GM19395 (cell line): ENCODE results near the gene CD48.
A peak's percentile ranks its signal among the peaks of the same experiment; 100 is the strongest.
"Not testable (repeated sequence)": the region's sequence is repeated elsewhere in the genome, so short reads cannot be mapped to it uniquely, and the experiment has no call there.

Source experiments
- ATAC-seq: cut with Tn5 transposase; IDR thresholded peaks from one replicate; pipeline ENCODE4 v1.9.1; 2021; ENCODE audit warnings: mild to moderate bottlenecking, moderate library complexity; ENCODE audit not compliant: unreplicated experiment

CD48 gene

GRCh38 chr1:160742428-160743127, 31.0 kb upstream of the CD48 start:
- no peak for ATAC-seq

DNA sequence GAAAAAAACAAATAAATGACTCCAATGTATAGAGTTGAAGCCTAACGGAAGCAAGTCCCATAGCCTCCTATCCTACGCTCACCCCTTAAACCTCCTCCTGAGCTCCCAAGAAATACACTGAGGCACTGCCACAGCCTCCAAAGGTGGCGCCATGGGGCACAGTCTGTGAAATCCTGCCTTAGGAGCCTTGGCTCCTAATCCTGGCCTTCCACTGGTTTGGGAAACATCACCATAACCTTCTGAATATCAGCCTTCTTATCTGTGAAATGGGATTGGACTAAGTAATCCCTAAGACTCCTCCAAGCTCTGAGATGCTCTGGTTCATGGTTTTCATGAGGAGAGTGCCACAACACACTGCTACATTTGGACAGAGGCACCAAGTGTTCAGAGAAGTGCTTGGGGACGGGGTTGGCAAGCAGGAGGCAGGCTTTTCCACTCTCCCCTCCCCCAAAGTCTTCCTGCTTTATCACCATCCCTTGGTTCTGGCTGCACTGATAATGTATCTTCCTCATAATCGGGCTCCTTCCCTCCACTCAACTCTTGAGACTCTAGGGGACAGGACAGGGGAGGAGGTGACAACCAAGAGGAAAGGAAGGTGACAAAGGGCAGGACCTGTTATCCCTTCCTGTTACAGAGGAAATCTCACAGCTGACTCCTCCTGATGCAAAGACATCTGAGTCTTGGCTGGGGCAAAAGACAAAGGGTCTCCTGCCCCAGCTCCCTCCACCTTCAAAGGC, 30.2 kb upstream of the CD48 start:
- no peak for ATAC-seq

DNA sequence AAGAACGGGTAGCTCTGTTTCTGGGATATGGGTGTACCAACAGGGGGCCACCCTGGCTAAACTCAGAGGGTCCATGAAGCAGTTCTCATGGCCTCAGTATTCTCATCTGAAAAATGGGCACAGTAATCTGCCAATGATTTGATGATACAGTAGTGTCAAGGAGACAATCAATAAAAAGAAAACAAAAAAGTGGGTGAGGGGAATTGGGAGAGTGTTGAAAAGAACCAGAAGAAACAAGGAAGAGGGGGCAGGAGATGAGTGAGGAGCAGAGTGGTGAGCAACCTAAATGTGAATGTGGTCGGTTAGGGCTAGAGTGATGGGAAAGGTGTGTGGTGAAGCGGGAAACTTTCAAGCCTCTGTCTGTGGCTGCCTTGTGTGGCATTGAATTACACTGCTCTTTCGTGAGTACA, 29.5 kb upstream of the CD48 start:
- no peak for ATAC-seq

DNA sequence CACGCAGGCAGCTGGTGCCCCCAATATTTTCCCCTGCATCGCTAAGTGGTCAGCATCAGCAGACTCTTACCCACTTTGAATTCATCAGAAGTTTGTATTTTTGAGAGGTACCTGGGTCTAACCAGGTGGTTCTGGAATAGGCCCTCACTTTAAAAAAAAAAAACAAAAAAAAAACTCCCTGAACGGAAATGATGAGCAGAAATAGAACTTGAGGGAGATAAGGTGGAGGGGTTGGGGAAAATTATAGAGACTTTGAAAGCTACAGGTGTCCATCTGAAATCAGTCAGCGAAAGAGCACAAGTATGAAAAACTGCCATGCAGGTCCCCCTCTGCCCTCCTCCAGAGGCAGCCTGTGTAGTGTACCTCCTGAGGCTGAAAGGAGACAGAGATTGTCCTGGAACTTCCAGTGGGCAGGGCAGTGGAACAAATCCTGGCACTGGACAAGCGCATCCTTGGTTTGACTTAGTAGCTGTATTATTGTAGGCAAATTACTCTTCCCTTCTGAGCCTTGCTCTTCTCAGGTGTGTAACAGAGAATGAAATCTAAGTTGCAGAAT, 28.6 kb upstream of the CD48 start:
- ATAC-seq = no peak

DNA sequence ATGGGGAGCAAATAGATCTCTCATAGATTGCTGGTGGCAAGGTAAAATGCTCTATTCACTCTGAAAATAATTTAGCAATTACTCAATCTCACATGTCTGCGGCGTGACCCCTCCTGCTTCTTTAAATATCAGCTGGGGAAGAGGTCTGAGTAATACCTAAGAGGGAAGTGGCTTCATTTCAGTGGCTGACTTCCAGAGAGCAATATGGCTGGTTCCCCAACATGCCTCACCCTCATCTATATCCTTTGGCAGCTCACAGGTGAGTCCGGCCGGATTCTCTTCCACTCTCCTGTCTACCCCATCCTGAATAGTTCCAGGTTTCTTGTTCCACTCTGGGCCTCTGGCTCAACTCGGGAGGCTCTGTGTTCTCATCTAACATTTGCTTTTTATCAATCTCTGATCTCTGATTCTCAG, 27.5 kb upstream of the CD48 start, which contains the start of gene SLAMF7:
Gene SLAMF7, plus strand, starts transcription at position 150 of the 414 bp plus-strand sequence. Its CDS starts 55 bp downstream, at position 205.
- ATAC-seq = peak; percentile 60

DNA sequence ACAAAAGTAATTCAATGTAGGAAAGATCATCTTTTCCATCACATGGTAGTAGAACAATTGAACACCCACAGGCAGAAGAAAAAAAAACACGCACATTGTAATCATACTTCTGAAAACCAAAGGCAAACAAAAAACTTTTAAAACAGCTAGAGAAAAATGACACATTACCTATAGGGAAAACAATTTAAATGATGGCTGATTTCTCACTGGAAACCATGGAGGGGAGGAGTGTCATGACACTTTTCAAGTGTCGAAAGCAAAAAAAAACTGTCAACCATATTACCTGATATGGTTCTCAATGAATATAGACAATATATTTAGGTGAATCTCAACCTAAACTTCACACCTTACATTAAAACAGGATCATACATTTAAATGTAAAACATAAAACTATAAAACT, 26.6 kb upstream of the CD48 start:
- no peak for ATAC-seq

- ATAC-seq = no peak
Observed at GRCh38 chr1:160734301-160734700, 22.7 kb upstream of the CD48 start.

GRCh38 chr1:160733898-160734297, 22.3 kb upstream of the CD48 start:
- ATAC-seq = no peak

GRCh38 chr1:160731990-160732389, 20.4 kb upstream of the CD48 start:
- no peak for ATAC-seq

GRCh38 chr1:160731564-160731963, 19.9 kb upstream of the CD48 start:
- ATAC-seq = not testable (repeated sequence)

GRCh38 chr1:160727316-160727640, 15.7 kb upstream of the CD48 start:
- no peak for ATAC-seq

DNA sequence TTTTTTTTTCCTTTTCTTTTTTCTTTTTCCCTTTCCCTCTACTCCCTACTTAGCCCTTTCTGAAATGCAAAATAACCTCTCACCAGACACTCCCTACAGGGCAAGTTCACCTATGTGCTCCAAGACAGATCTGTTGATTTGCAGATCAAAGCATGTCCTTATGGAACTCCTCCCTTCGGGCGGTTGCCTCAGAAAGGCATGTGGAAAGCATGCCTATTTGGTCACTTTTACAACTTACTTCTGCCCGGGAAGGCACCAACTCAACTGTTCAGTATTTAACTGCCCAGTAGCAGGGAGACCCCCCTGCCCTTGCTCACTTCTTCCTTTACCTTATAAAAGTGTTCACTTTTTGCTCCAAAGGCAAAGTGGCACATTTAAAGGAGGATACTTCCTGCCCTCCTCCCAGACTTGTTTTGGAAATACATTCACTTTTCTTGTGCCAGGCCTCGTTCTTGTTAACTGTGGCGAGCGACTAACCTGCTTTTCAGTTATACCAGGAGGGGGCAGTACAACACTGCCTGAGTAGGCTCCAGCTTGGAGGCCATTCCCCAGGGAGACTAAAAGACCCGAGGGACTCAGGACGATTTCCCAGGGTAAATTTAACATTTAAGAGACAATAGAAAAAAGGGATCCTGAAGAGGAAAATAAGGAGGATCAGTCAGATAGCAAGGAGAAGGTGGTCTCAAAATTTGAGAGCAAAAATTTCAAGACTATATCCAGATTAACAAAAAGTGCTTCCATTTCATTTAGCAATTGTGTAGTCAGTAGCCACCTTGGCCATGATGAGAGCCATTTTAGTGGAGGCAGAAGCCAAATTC, 15.1 kb upstream of the CD48 start:
- peak; percentile 62 for ATAC-seq

GRCh38 chr1:160726114-160726497, 14.5 kb upstream of the CD48 start:
- ATAC-seq = peak; percentile 40

- no peak for ATAC-seq
Observed at GRCh38 chr1:160724465-160725242, 13.0 kb upstream of the CD48 start.

DNA sequence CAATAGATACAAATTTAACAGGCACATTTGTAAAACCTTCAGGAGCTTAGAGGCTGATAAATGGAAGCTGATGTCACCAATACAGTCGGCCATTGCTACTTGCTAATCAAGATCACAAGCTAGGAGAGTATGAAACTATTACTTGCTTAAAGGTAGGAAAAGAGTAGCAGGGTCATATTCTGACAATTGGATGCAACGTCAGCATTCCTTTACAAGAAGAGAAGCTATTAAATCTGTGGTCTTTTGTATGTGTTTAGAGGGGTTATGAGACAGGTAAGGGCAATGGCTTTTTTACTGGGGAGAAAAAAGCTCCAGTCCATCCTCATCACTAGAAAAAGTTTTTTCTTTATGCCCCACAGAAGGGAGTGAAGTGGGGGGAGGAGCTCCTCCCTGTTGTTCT, 11.7 kb upstream of the CD48 start:
- no peak for ATAC-seq

GRCh38 chr1:160722726-160723125, 11.1 kb upstream of the CD48 start:
- no peak for ATAC-seq

DNA sequence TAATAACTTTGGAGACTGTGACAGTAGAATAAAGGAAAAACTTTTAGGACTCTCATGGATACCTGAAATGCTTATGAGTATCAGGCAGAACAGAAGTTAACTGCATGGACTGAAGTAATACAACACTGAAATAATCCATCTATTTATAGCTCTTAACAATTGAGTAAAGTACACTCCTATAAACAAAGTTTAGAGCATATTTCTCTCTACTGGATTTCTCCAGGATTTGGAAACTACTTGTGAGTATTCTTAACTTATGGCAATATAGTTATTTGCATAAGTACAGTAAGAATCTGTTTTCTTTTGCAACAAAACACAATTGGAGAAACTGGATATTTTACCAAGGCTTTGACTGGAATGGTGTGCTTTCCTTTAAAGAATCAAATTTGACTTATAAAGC, 9.9 kb upstream of the CD48 start:
- no peak for ATAC-seq

DNA sequence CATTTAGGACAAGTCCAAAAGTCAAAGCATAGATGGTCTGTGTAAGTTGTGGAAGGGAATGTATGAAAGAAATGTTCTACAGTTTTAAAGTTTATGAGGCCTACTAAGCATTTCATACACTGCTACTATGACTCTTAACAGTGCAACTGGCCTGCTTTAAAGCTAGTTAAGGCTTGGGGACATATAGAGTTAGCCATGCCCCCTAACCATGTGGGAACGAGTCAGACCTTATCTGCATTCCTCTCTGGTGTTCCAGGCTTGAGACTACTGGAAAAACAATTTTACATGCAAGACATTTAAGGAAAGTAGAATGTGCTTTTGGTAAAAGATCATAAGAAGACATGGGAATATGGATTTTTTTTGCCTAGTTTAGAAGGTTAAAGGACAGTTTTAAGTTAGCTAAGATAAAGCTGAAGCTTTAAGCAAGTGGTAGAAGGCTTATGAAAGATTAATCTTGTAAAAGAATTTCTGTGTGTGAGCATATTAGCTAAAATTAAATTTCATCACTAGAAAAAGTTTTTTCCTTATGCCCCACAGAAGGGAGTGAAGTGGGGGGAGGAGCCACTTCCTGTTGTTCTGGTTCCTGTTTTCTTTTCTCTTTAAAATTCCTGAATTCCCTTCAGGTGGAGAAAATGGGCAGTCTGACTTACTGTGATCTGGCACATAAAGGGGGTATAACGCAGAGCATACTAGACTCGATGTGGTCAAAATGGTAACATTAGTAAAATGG, 8.9 kb upstream of the CD48 start:
- ATAC-seq = no peak

- ATAC-seq = no peak
Observed at GRCh38 chr1:160718210-160718609, 6.6 kb upstream of the CD48 start.

DNA sequence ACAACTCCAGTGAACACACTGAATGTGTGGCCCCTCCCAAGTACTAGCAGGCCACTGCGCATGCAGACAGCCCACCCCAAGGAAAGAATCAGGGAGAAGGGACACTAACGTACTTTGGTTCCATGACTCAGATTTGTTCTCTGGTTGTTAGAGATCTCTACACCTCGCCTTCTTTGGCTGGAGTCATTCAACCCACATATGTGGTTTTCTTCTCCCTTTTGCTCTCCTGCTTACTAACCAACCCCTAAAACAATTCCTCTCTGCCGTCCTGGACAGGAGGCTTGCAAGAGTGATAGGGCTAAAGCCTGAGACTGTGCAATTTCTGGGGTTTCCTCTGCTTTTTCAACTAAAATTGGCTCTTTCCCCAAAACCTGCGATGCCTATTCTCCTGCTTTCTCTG, 5.7 kb upstream of the CD48 start:
- ATAC-seq = no peak
